ENCODE data around the gene BCAR3.

Gene BCAR3

GRCh38 chr1:93614541-93614940 lies 67.1 kb downstream of the BCAR3 start:
- no peak for DNase-seq

- no peak for DNase-seq
Measured at GRCh38 chr1:93613898-93614297, 67.7 kb downstream of the BCAR3 start.

GRCh38 chr1:93612510-93612909 lies 69.1 kb downstream of the BCAR3 start:
- DNase-seq: no peak

GRCh38 chr1:93611668-93612067 lies 70.0 kb downstream of the BCAR3 start:
- no peak for DNase-seq

- no peak for DNase-seq
Measured at GRCh38 chr1:93609536-93609935, 72.1 kb downstream of the BCAR3 start.

GRCh38 chr1:93608187-93609109 lies 73.2 kb downstream of the BCAR3 start:
- no peak for DNase-seq

- no peak for DNase-seq
Measured at GRCh38 chr1:93607814-93608186, 73.8 kb downstream of the BCAR3 start.

- DNase-seq: no peak
Measured at GRCh38 chr1:93605812-93606512, 75.7 kb downstream of the BCAR3 start.

- DNase-seq: no peak
Measured at GRCh38 chr1:93605026-93605568, 76.5 kb downstream of the BCAR3 start.

GRCh38 chr1:93604411-93604810 lies 77.2 kb downstream of the BCAR3 start:
- no peak for DNase-seq

- DNase-seq: no peak
Measured at GRCh38 chr1:93603601-93604000, 78.0 kb downstream of the BCAR3 start.

GRCh38 chr1:93603106-93603505 lies 78.5 kb downstream of the BCAR3 start:
- no peak for DNase-seq

GRCh38 chr1:93602101-93602500 lies 79.5 kb downstream of the BCAR3 start:
- DNase-seq: no peak

- DNase-seq: no peak
Measured at GRCh38 chr1:93601686-93602085, 80.0 kb downstream of the BCAR3 start.

- DNase-seq: no peak
Measured at GRCh38 chr1:93600663-93601062, 81.0 kb downstream of the BCAR3 start.

- no peak for DNase-seq
Measured at GRCh38 chr1:93599479-93599878, 82.2 kb downstream of the BCAR3 start.

- DNase-seq: no peak
Measured at GRCh38 chr1:93598861-93599439, 82.7 kb downstream of the BCAR3 start.

- DNase-seq: no peak
Measured at GRCh38 chr1:93598396-93598795, 83.2 kb downstream of the BCAR3 start.

GRCh38 chr1:93597709-93598108 lies 83.9 kb downstream of the BCAR3 start:
- no peak for DNase-seq

- no peak for DNase-seq
Measured at GRCh38 chr1:93596329-93597089, 85.1 kb downstream of the BCAR3 start.

GRCh38 chr1:93595743-93596142 lies 85.9 kb downstream of the BCAR3 start:
- DNase-seq: no peak

GRCh38 chr1:93595266-93595665 lies 86.4 kb downstream of the BCAR3 start:
- no peak for DNase-seq

- DNase-seq: no peak
Measured at GRCh38 chr1:93594603-93594880, 87.1 kb downstream of the BCAR3 start.
